Thoracic aorta (tissue), 2 donors: ENCODE results near the gene PSORS1C1. TPM values are rescaled to one million over a fixed set of nuclear protein-coding genes. Genes with fewer than 3 reads are reported as not detected.

Experiments
- ATAC-seq: fragments of 150-250 bp; one replicate; pipeline ENCODE4 v1.8.0; 2017; ENCODE audit warnings: low read depth; ENCODE audit not compliant: insufficient number of reproducible peaks, low FRiP score
- DNase-seq: peaks from one replicate; pipeline ENCODE4 v3.0.0-alpha.2; 2020; ENCODE audit warnings: low spot score
- H3K27ac ChIP-seq, 2 donors: fragments of 200-600 bp; sonication (generic); 1 replicate in 1 of 2; 2 replicates in 1 of 2; pipeline ENCODE4 v1.5.1; 2016; ENCODE audit warnings: mild to moderate bottlenecking in 2 of 2, moderate library complexity in 2 of 2
- H3K27me3 ChIP-seq: fragments of 200-600 bp; sonication (generic); replicated peaks from 2 replicates; pipeline ENCODE4 v1.6.0; 2016; ENCODE audit warnings: mild to moderate bottlenecking; ENCODE audit not compliant: insufficient read depth
- H3K36me3 ChIP-seq: fragments of 200-600 bp; sonication (generic); one replicate; pipeline ENCODE4 v1.5.1; 2016
- H3K4me1 ChIP-seq, 2 donors: fragments of 200-600 bp; sonication (generic); 1 replicate in 1 of 2; 2 replicates in 1 of 2; pipeline versions ENCODE4 v1.5.1 to v1.6.0; 2016; ENCODE audit warnings: low read depth in 2 of 2, mild to moderate bottlenecking in 1 of 2; ENCODE audit not compliant: control insufficient read depth in 1 of 2
- H3K4me3 ChIP-seq: fragments of 200-600 bp; sonication (generic); 2 replicates; pipeline ENCODE4 v1.5.1; 2016; ENCODE audit warnings: mild to moderate bottlenecking
- H3K9me3 ChIP-seq: fragments of 200-600 bp; sonication (generic); 2 replicates; pipeline ENCODE4 v1.5.1; 2016
- total RNA-seq, 2 donors: library from RNA; depleted of rRNA; stranded (reverse); fragments of >200 nt; gene quantifications; one replicate each; pipeline versions ENCODE4 v1.1.0 to v1.2.3, GENCODE V29; 2016
- TF ChIP-seq, protein P1 (sequence below): fragments of 200-600 bp; sonication (generic); IDR thresholded peaks from one replicate; pipeline ENCODE4 v1.5.1; 2019; ENCODE audit warnings: antibody characterized with exemption

PSORS1C1 gene
- total RNA-seq, 2 donors from 2014 or later = 3.7 to 6.8 TPM

DNA sequence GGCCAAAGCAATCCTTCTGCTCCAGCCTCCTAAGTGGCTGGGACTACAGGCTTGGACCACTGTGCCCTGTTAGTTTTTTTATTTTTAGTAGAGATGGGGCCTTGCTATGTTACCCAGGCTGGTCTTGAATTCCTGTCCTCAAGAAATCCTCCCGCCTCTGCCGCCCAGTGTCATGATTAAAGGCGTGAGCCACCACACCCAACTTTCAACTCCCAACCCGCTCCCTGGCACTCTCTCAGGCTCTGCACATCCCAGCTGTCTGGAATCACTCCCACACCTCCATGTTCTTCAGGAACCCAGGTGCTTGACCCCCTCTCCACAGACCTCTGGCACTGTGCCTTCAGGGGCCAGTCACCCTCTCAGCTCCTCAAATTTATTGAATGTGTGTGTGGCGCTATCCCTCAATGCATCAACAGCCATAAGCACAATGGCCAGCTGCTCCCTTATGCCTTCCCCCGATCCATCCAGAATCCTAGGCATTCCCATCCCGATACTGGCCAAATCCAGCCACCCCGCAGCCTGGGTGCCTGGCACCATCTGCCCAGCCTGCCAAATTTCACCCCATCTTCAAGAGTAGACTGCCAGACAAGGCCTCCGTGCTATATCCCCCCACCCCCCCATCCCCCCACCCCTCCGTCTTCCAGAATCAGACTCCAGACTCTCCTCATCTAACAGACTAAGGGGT is 56.5 kb downstream of the PSORS1C1 start:
- H3K27me3 ChIP-seq = no peaks in the 10 kb centered on the region
- no peak for ATAC-seq

DNA sequence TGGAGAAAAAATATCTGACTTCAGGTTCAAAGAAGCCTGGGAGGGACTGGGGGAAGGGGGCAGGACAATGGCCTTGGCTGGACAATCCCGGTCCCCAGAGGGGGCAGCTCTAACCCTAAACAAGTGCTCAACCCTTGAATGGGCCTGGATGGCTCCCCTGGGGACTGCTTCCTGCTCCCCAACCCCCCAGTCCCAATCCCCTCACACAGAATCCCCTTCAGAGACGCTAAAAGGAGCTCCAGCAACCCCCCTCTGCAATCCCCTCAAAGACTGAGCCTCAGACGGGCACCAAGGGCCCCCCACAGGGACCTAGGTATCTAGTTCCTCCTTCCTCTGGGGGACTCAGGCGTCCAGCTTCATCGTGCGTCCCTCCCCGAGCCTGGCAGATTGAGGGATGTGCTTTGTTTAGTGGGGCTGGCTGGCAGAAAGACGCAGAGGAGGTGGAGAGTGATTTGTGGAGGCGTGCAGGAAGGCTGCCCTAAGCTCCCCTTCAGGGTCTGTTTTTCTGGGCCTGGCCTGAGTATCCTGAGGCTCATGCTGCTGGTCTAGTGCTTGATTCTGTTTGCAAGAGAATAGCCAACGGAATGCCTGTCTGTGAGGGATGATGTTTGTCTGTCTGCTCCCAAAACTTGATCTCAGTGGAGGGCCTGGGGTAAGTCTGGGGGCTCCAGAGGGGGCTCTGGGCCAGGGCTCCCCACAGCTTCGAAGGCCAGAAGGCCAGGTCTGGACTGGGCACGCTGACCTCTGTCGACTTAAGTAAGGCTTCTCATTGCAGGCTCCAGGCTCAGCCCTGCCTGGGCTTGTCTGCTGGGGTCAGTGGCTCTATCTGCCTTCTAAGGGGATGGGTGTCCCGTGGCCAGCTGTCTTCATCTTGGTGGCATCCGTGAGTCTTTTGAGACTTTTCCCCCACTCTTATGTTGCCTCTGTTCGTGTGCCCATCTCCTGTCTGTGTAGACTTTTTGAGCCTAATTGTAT is 57.6 kb downstream of the PSORS1C1 start:
- H3K27me3 ChIP-seq = no peaks in the 10 kb centered on the region
- ATAC-seq (no peak), DNase-seq (no peak)
- H3K36me3 ChIP-seq = no peaks in the 10 kb centered on the region
- H3K27ac ChIP-seq = no peak overlapping the region
- no peaks in the 10 kb centered on the region for H3K9me3 ChIP-seq
- no peaks in the 10 kb centered on the region for H3K4me1 ChIP-seq
- TF ChIP-seq, protein P1, sequence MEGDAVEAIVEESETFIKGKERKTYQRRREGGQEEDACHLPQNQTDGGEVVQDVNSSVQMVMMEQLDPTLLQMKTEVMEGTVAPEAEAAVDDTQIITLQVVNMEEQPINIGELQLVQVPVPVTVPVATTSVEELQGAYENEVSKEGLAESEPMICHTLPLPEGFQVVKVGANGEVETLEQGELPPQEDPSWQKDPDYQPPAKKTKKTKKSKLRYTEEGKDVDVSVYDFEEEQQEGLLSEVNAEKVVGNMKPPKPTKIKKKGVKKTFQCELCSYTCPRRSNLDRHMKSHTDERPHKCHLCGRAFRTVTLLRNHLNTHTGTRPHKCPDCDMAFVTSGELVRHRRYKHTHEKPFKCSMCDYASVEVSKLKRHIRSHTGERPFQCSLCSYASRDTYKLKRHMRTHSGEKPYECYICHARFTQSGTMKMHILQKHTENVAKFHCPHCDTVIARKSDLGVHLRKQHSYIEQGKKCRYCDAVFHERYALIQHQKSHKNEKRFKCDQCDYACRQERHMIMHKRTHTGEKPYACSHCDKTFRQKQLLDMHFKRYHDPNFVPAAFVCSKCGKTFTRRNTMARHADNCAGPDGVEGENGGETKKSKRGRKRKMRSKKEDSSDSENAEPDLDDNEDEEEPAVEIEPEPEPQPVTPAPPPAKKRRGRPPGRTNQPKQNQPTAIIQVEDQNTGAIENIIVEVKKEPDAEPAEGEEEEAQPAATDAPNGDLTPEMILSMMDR = no peak
- no peak overlapping the region for H3K4me3 ChIP-seq

More for the DNA sequence above, 56.5 kb downstream of the PSORS1C1 start:
- DNase-seq = no peak
- H3K9me3 ChIP-seq = no peaks in the 10 kb centered on the region
- TF ChIP-seq, protein P1 = no peak
- no peaks in the 10 kb centered on the region for H3K4me1 ChIP-seq
- H3K27ac ChIP-seq = no peak overlapping the region
- no peaks in the 10 kb centered on the region for H3K36me3 ChIP-seq
- H3K4me3 ChIP-seq = no peak overlapping the region

DNA sequence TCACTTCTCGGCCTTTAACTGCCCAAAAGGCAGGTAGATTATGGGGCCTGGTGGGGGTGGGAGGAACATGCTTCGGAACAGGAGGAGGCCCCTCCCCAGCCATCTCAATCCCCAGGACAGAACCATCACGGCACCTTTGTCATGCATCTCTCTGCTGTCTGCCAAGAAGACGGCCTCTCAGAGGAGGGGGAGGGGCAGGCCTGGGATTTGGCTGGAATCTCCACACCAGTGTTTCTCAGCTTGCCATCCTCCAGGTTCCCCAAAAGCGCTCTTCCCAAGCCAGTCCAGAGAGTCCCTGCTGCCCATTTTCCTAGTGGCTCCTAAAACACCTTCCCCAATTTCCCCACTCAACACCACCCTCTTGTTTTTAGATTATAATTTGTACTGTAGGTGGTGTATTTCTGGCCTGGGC is 58.4 kb downstream of the PSORS1C1 start:
- Histone ChIP-seq H3K27ac (no peak overlapping the region), H3K4me3 (no peak overlapping the region), H3K4me1 (no peaks in the 10 kb centered on the region), H3K27me3 (no peaks in the 10 kb centered on the region), H3K9me3 (no peaks in the 10 kb centered on the region), H3K36me3 (no peaks in the 10 kb centered on the region)
- DNase-seq = no peak
- TF ChIP-seq, protein P1 = no peak
- no peak for ATAC-seq

DNA sequence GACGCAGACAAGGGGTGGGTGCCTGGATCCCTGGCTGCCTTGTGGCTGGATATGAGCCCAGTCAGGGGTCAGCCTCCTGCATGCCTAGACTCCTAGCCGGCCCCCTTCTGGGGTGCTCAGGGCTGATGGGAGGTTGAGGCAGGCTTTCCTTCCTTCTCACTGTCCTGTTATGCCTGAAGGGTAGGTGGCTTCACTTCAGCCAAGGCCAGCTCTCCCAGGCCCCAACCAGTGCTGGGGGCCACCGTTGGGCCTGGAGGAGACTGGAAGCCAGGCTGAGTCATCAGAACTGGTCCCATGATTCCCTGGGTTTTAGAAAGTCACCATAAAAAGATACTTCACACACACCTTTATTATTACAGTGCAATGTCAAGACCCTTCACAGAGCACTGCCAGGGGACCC is 58.8 kb downstream of the PSORS1C1 start:
- TF ChIP-seq, protein P1 = no peak
- Histone ChIP-seq H3K9me3 (no peaks in the 10 kb centered on the region), H3K27me3 (no peaks in the 10 kb centered on the region), H3K36me3 (no peaks in the 10 kb centered on the region), H3K4me3 (no peak overlapping the region), H3K4me1 (no peaks in the 10 kb centered on the region), H3K27ac (no peak overlapping the region)
- no peak for DNase-seq
- no peak for ATAC-seq

DNA sequence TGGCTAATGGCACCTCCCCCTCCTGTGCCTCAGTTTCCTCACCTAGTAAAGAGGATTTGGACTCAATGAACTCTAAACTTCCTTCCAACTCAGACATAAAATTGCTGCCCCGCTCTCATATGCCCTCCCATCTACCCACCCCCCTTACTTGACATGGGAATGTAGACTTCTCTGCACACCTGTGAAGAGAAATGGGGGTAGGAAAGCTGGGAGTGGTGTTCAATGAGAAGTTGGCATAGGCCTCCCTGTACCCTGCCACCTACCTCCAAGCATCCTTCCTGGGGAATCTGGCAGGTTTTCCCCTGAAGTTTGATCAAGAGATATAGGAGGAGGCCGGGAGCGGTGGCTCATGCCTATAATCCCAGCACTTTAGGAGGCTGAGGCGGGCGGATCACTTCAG is 59.8 kb downstream of the PSORS1C1 start:
- no peaks in the 10 kb centered on the region for H3K27me3 ChIP-seq
- ATAC-seq (no peak), DNase-seq (no peak)
- H3K36me3 ChIP-seq = no peaks in the 10 kb centered on the region
- H3K27ac ChIP-seq = no peak overlapping the region
- H3K9me3 ChIP-seq = no peaks in the 10 kb centered on the region
- H3K4me1 ChIP-seq = no peaks in the 10 kb centered on the region
- no peak overlapping the region for H3K4me3 ChIP-seq
- TF ChIP-seq, protein P1 = no peak
